NCI-H2227 treated with DMSO at 0.1 percent for 48 hours (cell line): ENCODE results near the gene CLIC1.
"Not testable (repeated sequence)": the region's sequence is repeated elsewhere in the genome, so short reads cannot be mapped to it uniquely, and the experiment has no call there.

Source experiments
- DNase-seq: peaks from one replicate; lab custom pipeline; 2025; lab: John Stamatoyannopoulos, UW

Gene CLIC1

GRCh38 chr6:31722173-31722572, 14.2 kb downstream of the CLIC1 start:
- DNase-seq: no peak

GRCh38 chr6:31721351-31722020, 14.8 kb downstream of the CLIC1 start, which contains the start of gene LY6G6C:
TSS of gene LY6G6C (minus strand) at chr6:31721746. CDS start at chr6:31721679, 67 bp downstream.
- no peak for DNase-seq

GRCh38 chr6:31720196-31720770, 16.0 kb downstream of the CLIC1 start:
- DNase-seq: no peak

GRCh38 chr6:31719001-31719400, 17.3 kb downstream of the CLIC1 start:
- no peak for DNase-seq

- no peak for DNase-seq
Measured at GRCh38 chr6:31718265-31718664, 18.1 kb downstream of the CLIC1 start.

- DNase-seq: no peak
Measured at GRCh38 chr6:31717499-31718222, 18.7 kb downstream of the CLIC1 start.

GRCh38 chr6:31715022-31715958, 21.0 kb downstream of the CLIC1 start, which contains the start of gene LY6G6D:
TSS of gene LY6G6D (plus strand) at chr6:31715348. CDS start at chr6:31715356, 8 bp downstream.
- DNase-seq: no peak

- peak; percentile 95 for DNase-seq
Measured at GRCh38 chr6:31713991-31714684, 22.2 kb downstream of the CLIC1 start.

- DNase-seq: no peak
Measured at GRCh38 chr6:31713465-31713864, 22.9 kb downstream of the CLIC1 start.

GRCh38 chr6:31712296-31712695, 24.0 kb downstream of the CLIC1 start:
- no peak for DNase-seq

- no peak for DNase-seq
Measured at GRCh38 chr6:31711233-31711632, 25.1 kb downstream of the CLIC1 start.

GRCh38 chr6:31710523-31711219, 25.7 kb downstream of the CLIC1 start:
- no peak for DNase-seq

GRCh38 chr6:31709157-31709556, 27.2 kb downstream of the CLIC1 start:
- not testable (repeated sequence) for DNase-seq

- no peak for DNase-seq
Measured at GRCh38 chr6:31708224-31708623, 28.1 kb downstream of the CLIC1 start.

GRCh38 chr6:31707701-31708100, 28.6 kb downstream of the CLIC1 start:
- DNase-seq: no peak

- DNase-seq: no peak
Measured at GRCh38 chr6:31706599-31706998, 29.7 kb downstream of the CLIC1 start, which contains the start of gene LY6G6F. TSS of gene LY6G6F (plus strand) at chr6:31706866. CDS start at chr6:31706907, 41 bp downstream.

GRCh38 chr6:31705931-31706330, 30.4 kb downstream of the CLIC1 start:
- no peak for DNase-seq

- DNase-seq: peak; percentile 93
Measured at GRCh38 chr6:31702819-31703716, 33.3 kb downstream of the CLIC1 start, which contains the start of gene ABHD16A. TSS of gene ABHD16A (minus strand) at chr6:31703324. CDS start at chr6:31703281, 43 bp downstream.

GRCh38 chr6:31702405-31702818, 33.9 kb downstream of the CLIC1 start:
- DNase-seq: no peak
